ENCODE data around the gene TNFRSF13B.
"Not testable (repeated sequence)": the region's sequence is repeated elsewhere in the genome, so short reads cannot be mapped to it uniquely, and the experiment has no call there.

The TNFRSF13B gene

GRCh38 chr17:16986391-16986790, 14.5 kb upstream of the TNFRSF13B start:
- no peak for DNase-seq

GRCh38 chr17:16981928-16982327, 10.0 kb upstream of the TNFRSF13B start:
- DNase-seq, result no peak

GRCh38 chr17:16980813-16981731, 9.2 kb upstream of the TNFRSF13B start:
- no peak for DNase-seq

DNA sequence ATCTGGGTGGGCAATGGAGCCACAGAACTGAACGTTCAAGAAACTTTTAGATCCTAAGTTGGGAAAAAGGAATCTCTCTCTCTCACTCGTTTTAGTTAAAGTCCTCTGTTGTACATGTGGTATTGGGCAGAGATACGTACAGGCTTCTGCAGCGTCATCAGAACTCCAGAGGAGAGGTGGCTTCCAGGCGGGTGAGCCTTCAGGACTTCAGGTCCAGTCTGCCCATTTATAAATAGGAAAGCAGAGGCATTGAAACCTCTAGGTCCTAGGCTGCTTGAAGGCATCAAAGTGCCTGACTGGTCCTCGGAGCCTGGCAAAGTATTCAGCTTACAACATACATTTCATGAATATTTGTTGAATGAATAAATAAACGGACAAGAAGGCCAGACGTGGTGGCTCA, 8.1 kb upstream of the TNFRSF13B start:
- no peak for DNase-seq

DNA sequence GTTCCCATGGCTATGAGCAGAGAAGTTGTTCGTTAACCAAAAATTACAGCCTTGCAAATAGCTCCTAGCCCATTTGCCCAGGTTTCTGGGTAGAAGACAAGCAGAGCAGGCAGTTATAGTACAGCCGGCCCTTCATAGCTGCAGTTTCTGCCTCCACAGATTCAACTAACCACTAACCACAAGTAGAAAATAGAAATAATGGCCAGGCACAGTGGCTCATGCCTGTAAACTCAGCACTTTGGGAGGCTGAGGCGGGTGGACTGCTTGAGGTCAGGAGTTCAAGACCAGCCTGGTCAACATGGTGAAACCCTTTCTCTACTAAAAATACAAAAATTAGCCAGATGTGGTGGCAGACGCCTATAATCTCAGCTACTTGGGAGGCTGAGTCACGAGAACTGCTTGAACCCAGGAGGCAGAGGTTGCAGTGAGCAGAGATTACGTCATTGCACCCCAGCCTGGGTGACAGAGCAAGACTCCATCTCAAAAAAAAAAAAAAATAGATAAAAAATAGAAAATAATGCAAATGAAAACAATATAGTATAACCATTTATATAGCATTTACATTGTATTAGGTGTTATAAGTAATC, 7.4 kb upstream of the TNFRSF13B start:
- not testable (repeated sequence) for DNase-seq

DNA sequence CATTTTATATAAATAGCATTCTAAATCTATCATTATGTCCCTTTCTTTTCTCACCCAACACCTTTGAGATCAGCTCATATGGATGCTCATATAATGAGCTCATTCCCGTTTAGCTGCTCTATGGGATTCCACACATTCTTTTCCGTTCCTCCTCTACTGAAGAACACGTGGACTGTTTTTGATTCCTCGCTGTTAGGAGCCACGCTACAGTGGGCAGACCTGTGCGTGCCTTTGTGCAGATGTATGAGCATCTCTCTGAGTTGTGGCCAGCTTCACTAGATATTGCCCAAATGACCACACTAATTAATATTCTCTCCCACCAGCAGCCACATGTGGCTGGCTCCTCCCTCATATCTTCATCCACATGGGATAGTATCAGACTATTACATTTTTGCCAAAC, 6.0 kb upstream of the TNFRSF13B start:
- no peak for DNase-seq

DNA sequence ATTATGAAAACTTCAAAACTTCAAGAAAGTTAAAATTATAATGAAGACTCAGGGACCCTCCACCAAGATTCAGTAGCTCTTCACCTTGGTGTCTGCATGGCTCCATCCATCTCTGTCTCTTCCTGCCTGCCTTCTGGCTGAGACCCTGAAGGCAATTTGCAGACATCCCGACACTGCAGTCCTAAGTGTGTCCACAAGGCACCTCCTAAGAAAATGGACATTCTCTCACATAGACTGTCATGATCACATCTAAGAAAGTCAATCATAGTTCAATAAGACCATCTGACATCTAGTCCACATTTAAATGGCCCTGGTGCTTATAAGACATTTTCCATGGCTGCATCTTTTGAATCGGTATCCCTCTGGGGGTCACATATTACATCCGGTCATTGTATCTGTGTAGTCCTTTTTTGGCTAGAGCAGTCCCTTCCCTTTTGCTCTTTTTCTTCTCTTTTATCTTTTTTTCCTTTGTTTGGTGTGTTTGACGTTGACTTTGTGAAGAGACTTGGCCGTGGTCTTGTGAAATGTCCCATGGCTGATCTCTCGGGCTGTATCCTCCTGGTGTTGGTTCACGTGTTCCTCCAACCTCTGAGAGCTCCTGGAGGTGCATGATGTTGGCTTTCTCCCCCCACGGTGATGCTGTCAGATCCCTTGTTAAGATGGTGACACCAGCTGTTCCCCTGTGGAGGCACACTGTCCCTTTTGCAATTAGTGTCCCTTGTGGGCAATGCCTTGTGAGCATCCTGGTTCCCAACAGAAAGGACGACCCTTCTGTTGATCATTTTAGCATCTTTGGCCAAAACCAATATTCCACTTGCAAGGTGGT, 5.0 kb upstream of the TNFRSF13B start:
- DNase-seq, result no peak

DNA sequence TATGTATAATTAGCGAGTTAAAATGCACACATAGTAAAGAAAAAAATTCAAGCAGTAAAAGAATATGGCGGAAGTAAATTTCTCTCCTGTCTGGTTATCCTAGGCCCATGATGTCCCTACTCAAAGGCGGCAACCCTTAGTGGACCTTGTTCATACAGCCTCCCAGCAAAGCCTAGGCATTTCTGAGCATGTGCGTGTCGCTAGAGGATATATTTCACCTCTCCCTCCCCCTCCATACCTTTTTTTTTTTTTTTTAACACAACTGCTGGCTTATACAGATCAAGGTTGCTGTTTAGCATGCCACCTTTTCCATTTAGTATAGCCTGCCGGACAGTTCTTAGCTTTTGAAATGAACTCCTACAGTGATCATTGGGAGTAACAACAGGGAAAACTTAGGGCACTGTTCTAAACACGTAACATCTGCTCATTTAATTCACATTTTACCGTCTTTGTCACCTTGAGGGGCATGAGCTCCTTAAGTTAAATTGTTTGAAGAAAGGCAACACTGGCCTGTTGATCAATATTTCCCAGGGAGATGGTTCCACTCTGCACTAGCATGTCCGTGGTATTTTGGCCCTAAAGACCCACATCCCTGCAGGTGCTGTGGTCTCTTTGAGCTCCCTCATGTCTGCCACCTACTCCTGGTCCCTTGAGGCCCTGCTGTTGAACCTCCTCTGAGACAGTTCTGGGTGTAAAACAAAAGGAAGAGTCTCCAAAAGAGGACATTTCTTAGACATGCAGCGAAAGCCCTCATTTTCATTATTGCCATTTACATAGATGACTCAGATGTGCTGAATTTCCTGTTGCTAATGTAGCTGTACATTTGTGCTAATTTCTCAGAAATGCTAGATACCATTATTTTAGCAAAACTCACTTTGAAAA, 4.1 kb upstream of the TNFRSF13B start:
- DNase-seq, result no peak

DNA sequence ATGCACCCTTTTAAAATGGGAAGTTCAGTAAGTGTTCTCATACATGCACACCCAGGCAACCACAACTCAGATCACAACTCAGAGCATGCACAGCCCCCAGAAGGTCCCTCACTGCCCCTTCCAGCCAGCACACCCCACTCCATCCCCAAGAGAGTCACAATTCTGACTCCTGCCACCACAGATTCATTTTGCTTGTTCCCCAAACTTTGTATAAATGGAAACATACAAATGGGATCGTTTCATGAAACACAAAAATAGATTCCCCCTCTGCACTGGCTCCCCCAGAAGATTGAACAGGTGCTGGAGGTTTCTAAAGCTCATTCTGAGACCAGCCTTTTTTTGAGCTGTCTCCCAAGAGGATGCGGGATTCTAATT, 3.3 kb upstream of the TNFRSF13B start:
- no peak for DNase-seq

GRCh38 chr17:16974569-16975276, 2.8 kb upstream of the TNFRSF13B start:
- DNase-seq, result no peak

DNA sequence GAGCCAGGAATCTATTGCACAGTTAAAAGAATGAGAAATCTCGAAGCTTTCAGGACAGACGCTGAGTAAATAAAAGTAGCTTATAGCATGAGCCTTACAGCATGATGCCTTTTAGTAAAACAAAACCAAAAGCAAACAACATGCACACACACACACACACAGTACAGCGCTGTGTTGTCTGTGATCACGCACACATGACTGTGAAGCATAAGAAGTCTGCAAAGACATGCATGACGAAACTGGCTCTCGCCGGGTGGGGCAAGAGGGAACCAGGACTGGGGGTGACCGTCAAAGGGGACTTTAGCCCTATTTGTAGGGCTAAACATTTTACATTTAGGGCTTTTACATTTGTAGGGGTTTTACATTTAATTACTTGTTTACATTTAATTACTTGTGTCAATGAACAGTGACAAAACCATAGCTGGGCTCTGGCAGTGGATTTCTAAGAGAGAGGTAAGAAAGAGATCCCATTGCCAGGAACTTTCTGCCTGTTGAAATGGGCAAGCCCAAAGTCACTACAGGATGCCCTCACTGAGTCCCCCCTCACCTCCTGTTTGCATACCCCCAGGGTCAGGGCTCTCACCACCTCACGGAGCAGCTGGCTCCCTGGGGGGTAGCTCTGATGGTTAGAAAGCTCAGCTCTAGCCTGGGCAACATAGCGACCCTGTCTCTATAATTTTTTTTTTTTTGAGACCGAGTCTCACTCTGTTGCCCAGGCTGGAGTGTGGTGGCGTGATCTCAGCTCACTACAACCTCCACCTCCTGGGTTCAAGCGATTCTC, 2.0 kb upstream of the TNFRSF13B start:
- no peak for DNase-seq

DNA sequence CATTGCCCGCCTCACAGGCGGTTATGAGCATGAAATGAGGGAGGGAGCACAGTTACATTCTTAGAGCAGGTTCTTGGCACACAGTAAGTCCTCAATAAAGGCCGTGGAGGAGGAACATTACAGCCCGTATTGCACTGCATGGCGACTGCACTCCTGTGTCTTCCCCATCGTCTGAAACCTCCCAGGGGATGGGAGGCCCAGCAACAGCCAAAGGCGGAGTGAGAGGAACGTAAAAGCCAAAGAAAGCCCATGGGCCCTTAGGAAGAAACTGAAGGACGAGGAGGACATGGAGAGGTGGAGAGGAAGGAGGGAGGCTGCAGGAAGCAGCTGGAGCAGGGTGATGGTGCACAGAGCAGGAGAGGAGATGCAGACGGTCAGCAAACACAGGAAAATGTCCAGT, 1.1 kb upstream of the TNFRSF13B start:
- not testable (repeated sequence) for DNase-seq

GRCh38 chr17:16972346-16972745, 428 bp upstream of the TNFRSF13B start:
- no peak for DNase-seq

DNA sequence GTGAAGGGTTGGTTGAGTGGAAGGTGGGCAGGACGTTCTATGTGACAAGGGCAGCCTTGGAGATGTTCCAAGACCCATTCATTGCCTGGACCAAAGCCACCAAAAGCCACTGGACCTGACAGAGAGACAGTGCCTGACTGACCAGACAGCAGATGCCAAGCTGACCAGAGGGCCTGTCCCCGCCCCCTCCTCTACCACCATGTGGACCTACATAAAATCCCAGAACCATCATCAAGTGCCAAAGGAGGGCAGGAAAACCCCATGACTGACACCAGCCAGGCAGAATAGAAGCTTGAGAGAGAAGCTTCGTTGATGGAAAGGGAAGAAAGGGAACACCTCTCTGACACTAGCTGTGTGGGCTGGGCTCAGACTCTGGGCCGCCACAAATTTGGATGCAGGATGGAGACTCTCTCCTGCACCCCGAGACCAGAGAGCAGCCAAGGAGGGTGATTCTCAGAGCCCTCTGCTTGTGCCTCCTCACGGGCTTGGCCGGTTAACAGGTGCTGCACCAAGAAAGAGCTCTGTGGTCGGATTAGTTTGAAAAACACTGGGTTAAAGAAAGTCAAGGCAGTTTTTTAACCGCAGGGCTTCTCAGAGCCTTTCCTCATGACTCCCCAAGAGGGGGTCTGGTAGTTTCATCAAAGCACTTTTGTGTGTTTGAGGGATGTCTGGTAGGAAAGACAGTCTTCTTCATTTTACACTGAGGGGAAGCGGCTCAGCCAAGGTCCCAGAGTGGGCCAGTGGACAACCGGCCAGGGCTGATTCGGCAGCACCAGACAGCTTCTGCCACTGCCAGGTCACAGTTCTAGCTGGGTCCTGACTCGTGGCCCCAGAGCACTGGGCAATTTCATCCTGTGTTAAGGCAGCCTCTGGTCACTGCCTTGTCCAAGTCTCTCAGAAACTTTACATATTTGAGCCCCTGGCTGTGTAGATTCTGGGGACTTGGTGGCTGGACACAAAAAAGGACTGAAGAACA, 1.7 kb downstream of the TNFRSF13B start:
- DNase-seq, result no peak

DNA sequence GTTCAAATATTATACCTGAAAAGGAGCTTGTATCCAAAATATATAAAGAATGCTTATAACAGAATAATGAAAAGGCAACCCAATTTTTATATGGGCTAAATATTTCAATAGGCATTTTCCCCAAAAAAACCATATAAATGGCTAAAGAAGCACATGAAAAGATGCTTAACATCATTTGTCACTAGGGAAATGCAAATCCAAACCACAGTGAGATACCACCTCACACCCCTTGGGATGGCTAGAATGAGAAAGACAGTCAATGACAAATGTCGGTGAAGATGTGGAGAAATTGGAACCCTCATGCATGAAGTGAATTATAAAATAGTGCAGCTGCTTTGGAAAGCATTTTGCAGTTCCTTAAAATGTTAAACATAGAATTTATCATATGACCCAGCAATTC, 3.1 kb downstream of the TNFRSF13B start:
- no peak for DNase-seq

DNA sequence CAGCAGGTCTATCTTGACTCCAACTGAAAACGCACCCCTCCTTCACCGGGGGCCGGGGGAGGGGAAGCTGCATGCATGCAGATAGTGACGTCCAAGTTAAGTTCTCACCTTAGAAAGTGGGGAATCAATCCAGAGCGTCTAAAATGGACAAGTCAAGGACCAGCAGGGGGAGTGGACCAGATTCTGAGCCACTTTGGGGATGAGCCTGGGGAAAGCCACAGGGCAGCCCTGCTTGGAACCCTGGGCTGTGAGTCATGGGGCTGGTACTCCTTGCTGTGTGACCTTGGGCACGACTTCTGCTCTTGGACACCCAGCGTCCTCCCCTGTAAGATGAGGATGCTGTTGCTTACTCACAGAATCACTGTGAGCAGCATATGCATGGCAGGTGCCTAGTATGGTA, 9.1 kb downstream of the TNFRSF13B start:
- no peak for DNase-seq

DNA sequence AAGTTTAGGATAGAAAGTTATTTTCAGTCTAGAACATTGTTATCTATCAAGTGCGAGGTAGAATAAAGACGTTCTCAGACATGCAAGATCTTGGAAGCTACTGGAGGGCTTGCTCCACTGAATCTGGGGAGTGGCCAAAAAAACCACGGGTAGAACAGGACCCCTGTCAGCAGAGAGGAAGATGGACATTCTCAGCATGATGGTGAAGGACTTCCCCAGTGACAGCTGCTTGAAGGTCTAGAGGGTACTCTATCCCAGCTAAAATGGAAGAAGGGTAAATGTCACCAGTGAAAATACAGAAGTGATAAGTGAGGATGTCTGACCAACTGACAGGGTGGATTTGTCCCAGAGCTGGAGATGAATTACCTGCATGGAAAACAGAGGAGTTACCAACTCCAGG, 10.1 kb downstream of the TNFRSF13B start:
- no peak for DNase-seq

GRCh38 chr17:16961022-16961421, 10.9 kb downstream of the TNFRSF13B start:
- not testable (repeated sequence) for DNase-seq

- DNase-seq, result not testable (repeated sequence)
These were observed 16.9 kb downstream of the TNFRSF13B start for GRCh38 chr17:16955011-16955410.

GRCh38 chr17:16954521-16954920, 17.4 kb downstream of the TNFRSF13B start:
- DNase-seq, result no peak
